Caco-2 (cell line): ENCODE data around the gene ZMYND15. TPM values are rescaled to one million over a fixed set of nuclear protein-coding genes. Genes with fewer than 3 reads are reported as not detected.

ENCODE experiments used
- BruUV-seq: library from RNA; stranded (reverse); fragments of 400-500 nt; replicated peaks from 2 replicates; lab custom pipeline; 2021; lab: Mats Ljungman, UMichigan
- CTCF ChIA-PET: fragments of 300-600 bp; sonication (Branson Sonifier 250); formaldehyde crosslinking; loops from one replicate; lab custom pipeline; 2022; ENCODE audit warnings: antibody characterized with exemption; lab: Charles Lee
- POLR2A ChIA-PET: fragments of 300-600 bp; sonication (Branson Sonifier 250); formaldehyde crosslinking; loops from one replicate; lab custom pipeline; 2022; ENCODE audit warnings: antibody characterized with exemption; lab: Charles Lee
- DNase-seq, 2 experiments: peaks; one replicate each; pipeline versions ENCODE4 v3.0.0 to v3.0.0-alpha.2; 2020 to 2022
- H3K27me3 ChIP-seq: replicated peaks from 2 replicates; pipeline ENCODE4 v1.6.0; 2011; ENCODE audit warnings: low read length; ENCODE audit not compliant: control insufficient read depth, insufficient read depth
- H3K36me3 ChIP-seq: 2 replicates; pipeline ENCODE4 v1.5.1; 2011; ENCODE audit warnings: low read length; ENCODE audit not compliant: control insufficient read depth, insufficient read depth
- H3K4me1 ChIP-seq: fragments of 250-450 bp; sonication (Bioruptor Pico); 2 replicates; pipeline ENCODE4 v1.5.1; 2020; ENCODE audit warnings: mild to moderate bottlenecking
- H3K4me3 ChIP-seq: 2 replicates; pipeline ENCODE4 v1.5.1; 2011; ENCODE audit warnings: low read depth, mild to moderate bottlenecking, control low read depth, low read length
- H3K9me3 ChIP-seq: fragments of 250-450 bp; sonication (Bioruptor Pico); 2 replicates; pipeline ENCODE4 v1.5.1; 2020; ENCODE audit warnings: mild to moderate bottlenecking, moderate library complexity
- H3K27ac Mint-ChIP-seq: one replicate; pipeline ENCODE4 v1.8.0; 2022; ENCODE audit warnings: mixed read lengths; ENCODE audit not compliant: unreplicated experiment
- H3K27me3 Mint-ChIP-seq: one replicate; pipeline ENCODE4 v1.8.0; 2022; ENCODE audit warnings: mixed read lengths; ENCODE audit not compliant: insufficient read depth, unreplicated experiment
- H3K36me3 Mint-ChIP-seq: one replicate; pipeline ENCODE4 v1.8.0; 2022; ENCODE audit warnings: mild to moderate bottlenecking, mixed read lengths; ENCODE audit not compliant: insufficient read depth, unreplicated experiment
- H3K4me1 Mint-ChIP-seq: one replicate; pipeline ENCODE4 v1.8.0; 2022; ENCODE audit warnings: low read depth, mixed read lengths; ENCODE audit not compliant: unreplicated experiment
- H3K4me3 Mint-ChIP-seq: one replicate; pipeline ENCODE4 v1.8.0; 2022; ENCODE audit warnings: mild to moderate bottlenecking, moderate library complexity, mixed read lengths; ENCODE audit not compliant: unreplicated experiment
- H3K9me3 Mint-ChIP-seq: one replicate; pipeline ENCODE4 v1.8.0; 2022; ENCODE audit warnings: mixed read lengths; ENCODE audit not compliant: unreplicated experiment
- CTCF ChIP-seq, 2 experiments: fragments of 200-600 bp in 1 of 2; IDR thresholded peaks; 1 replicate in 1 of 2; 2 replicates in 1 of 2; pipeline versions ENCODE4 v1.5.1 to v1.8.0; 2011 to 2022; ENCODE audit warnings: antibody characterized with exemption in 1 of 2, control low read depth in 1 of 2, inconsistent platforms in 1 of 2, low read depth in 1 of 2, low read length in 1 of 2, mild to moderate bottlenecking in 1 of 2, moderate library complexity in 1 of 2; ENCODE audit not compliant: insufficient read depth in 1 of 2, severe bottlenecking in 1 of 2, unreplicated experiment in 1 of 2
- intact Hi-C: fragments of 100-400 bp; cut with micrococcal nuclease; formaldehyde crosslinking; loops from one replicate; pipeline ENCODE4 v1.10.0; 2022; ENCODE audit not compliant: unreplicated experiment
- total RNA-seq: library from RNA; stranded (reverse); gene quantifications from 2 replicates; pipeline ENCODE4 v1.2.3, GENCODE V29; 2022

Gene ZMYND15
- total RNA-seq, 1 experiment from 2014 or later, result 3.5 TPM

- no peaks in the 10 kb centered on the region for H3K27me3 ChIP-seq
- H3K36me3 Mint-ChIP-seq, result peaks cover 7% of the 10 kb centered on the region
- POLR2A ChIA-PET, result interaction anchor here (0.6 kb wide), 1 partner anchor 105 kb away, joined by 5 read pairs; no protein-coding TSS in a partner anchor
- H3K9me3 Mint-ChIP-seq, result no peaks in the 10 kb centered on the region
- H3K4me3 Mint-ChIP-seq, result no peak overlapping the region
- no peaks in the 10 kb centered on the region for H3K36me3 ChIP-seq
- H3K4me1 Mint-ChIP-seq, result no peaks in the 10 kb centered on the region
- CTCF ChIA-PET, result no interaction called here
- no peaks in the 10 kb centered on the region for H3K9me3 ChIP-seq
- intact Hi-C loops, result no loop called here
- H3K4me1 ChIP-seq, result peaks cover 10% of the 10 kb centered on the region; the same call in 1 of the 2 replicates
- BruUV-seq, result no TSS peak
- DNase-seq, result no peak
- H3K27ac Mint-ChIP-seq, result no peak overlapping the region
- H3K4me3 ChIP-seq, result no peak overlapping the region
- no peaks in the 10 kb centered on the region for H3K27me3 Mint-ChIP-seq
- no peak for TF ChIP-seq CTCF (IDR thresholded peaks at IDR 0.05; ENCODE audit: insufficient read depth in 1 of 2, low read depth in 1 of 2, low read length in 1 of 2, severe bottlenecking in 1 of 2, unreplicated experiment in 1 of 2)
Measured at GRCh38 chr17:4724650-4725049, 15.0 kb upstream of the ZMYND15 start.

- Histone ChIP-seq H3K9me3 (no peaks in the 10 kb centered on the region), H3K4me1 (peaks cover 13% of the 10 kb centered on the region; the same call in 1 of the 2 replicates), H3K27me3 (no peaks in the 10 kb centered on the region), H3K4me3 (no peak overlapping the region), H3K36me3 (no peaks in the 10 kb centered on the region)
- Mint-ChIP-seq H3K36me3 (peaks cover 9% of the 10 kb centered on the region), H3K4me3 (no peak overlapping the region), H3K9me3 (no peaks in the 10 kb centered on the region), H3K27me3 (no peaks in the 10 kb centered on the region), H3K27ac (no peak overlapping the region), H3K4me1 (peaks cover 5% of the 10 kb centered on the region)
- ChIA-PET POLR2A (no interaction called here), CTCF (no interaction called here)
- no TSS peak for BruUV-seq
- intact Hi-C loops, result no loop called here
- no peak for DNase-seq
- TF ChIP-seq CTCF (IDR thresholded peaks at IDR 0.05; ENCODE audit: insufficient read depth in 1 of 2, low read depth in 1 of 2, low read length in 1 of 2, severe bottlenecking in 1 of 2, unreplicated experiment in 1 of 2), result no peak
Measured at GRCh38 chr17:4725646-4726310, 13.9 kb upstream of the ZMYND15 start.

- 0 out of 2 replicates have a peak, but pooled peaks cover 3% of the 10 kb centered on the region for H3K4me1 ChIP-seq
- CTCF ChIA-PET, result no interaction called here
- POLR2A ChIA-PET, result no interaction called here
Measured at GRCh38 chr17:4728124-4728523, 11.5 kb upstream of the ZMYND15 start.

More at GRCh38 chr17:4728124-4728523, 11.5 kb upstream of the ZMYND15 start:
- peaks cover 7% of the 10 kb centered on the region for H3K4me1 Mint-ChIP-seq
- H3K4me3 ChIP-seq, result no peak overlapping the region
- H3K36me3 Mint-ChIP-seq, result peaks cover 17% of the 10 kb centered on the region
- DNase-seq, result no peak
- H3K27me3 Mint-ChIP-seq, result no peaks in the 10 kb centered on the region
- H3K4me3 Mint-ChIP-seq, result no peak overlapping the region
- no peaks in the 10 kb centered on the region for H3K9me3 ChIP-seq
- intact Hi-C loops, result no loop called here
- no peaks in the 10 kb centered on the region for H3K36me3 ChIP-seq
- no peak for TF ChIP-seq CTCF (IDR thresholded peaks at IDR 0.05; ENCODE audit: insufficient read depth in 1 of 2, low read depth in 1 of 2, low read length in 1 of 2, severe bottlenecking in 1 of 2, unreplicated experiment in 1 of 2)
- no peaks in the 10 kb centered on the region for H3K27me3 ChIP-seq
- no peaks in the 10 kb centered on the region for H3K9me3 Mint-ChIP-seq
- no TSS peak for BruUV-seq
- no peak overlapping the region for H3K27ac Mint-ChIP-seq
